Measurements from ENCODE around the gene NAALADL2.
"Not testable (repeated sequence)": the region's sequence is repeated elsewhere in the genome, so short reads cannot be mapped to it uniquely, and the experiment has no call there.

The NAALADL2 gene

GRCh38 chr3:175129571-175129970 is 270.4 kb downstream of the NAALADL2 start:
- DNase-seq (ENCODE audit: low spot score) = no peak

GRCh38 chr3:175131866-175132265 is 272.7 kb downstream of the NAALADL2 start:
- not testable (repeated sequence) for DNase-seq (ENCODE audit: low spot score)

GRCh38 chr3:175132706-175133105 is 273.6 kb downstream of the NAALADL2 start:
- not testable (repeated sequence) for DNase-seq (ENCODE audit: low spot score)

- DNase-seq (ENCODE audit: low spot score) = no peak
Observed at GRCh38 chr3:175144368-175144767, 285.2 kb downstream of the NAALADL2 start.

- no peak for DNase-seq (ENCODE audit: low spot score)
Observed at GRCh38 chr3:175146258-175146657, 287.1 kb downstream of the NAALADL2 start.

GRCh38 chr3:175149675-175150074 is 290.5 kb downstream of the NAALADL2 start:
- DNase-seq (ENCODE audit: low spot score) = no peak

- DNase-seq (ENCODE audit: low spot score) = no peak
Observed at GRCh38 chr3:175150812-175151401, 291.8 kb downstream of the NAALADL2 start.

GRCh38 chr3:175153595-175153994 is 294.5 kb downstream of the NAALADL2 start:
- DNase-seq (ENCODE audit: low spot score) = no peak

GRCh38 chr3:175155172-175155571 is 296.0 kb downstream of the NAALADL2 start:
- no peak for DNase-seq (ENCODE audit: low spot score)

- DNase-seq (ENCODE audit: low spot score) = no peak
Observed at GRCh38 chr3:175159202-175159601, 300.1 kb downstream of the NAALADL2 start.

- DNase-seq (ENCODE audit: low spot score) = no peak
Observed at GRCh38 chr3:175161291-175161690, 302.2 kb downstream of the NAALADL2 start.

GRCh38 chr3:175163686-175164085 is 304.6 kb downstream of the NAALADL2 start:
- DNase-seq (ENCODE audit: low spot score) = no peak

- not testable (repeated sequence) for DNase-seq (ENCODE audit: low spot score)
Observed at GRCh38 chr3:175173117-175173516, 314.0 kb downstream of the NAALADL2 start.

GRCh38 chr3:175176556-175176955 is 317.4 kb downstream of the NAALADL2 start:
- DNase-seq (ENCODE audit: low spot score) = no peak

- DNase-seq (ENCODE audit: low spot score) = no peak
Observed at GRCh38 chr3:175179055-175179454, 319.9 kb downstream of the NAALADL2 start.

GRCh38 chr3:175184392-175184791 is 325.3 kb downstream of the NAALADL2 start:
- DNase-seq (ENCODE audit: low spot score) = no peak

GRCh38 chr3:175185903-175186302 is 326.8 kb downstream of the NAALADL2 start:
- no peak for DNase-seq (ENCODE audit: low spot score)

- DNase-seq (ENCODE audit: low spot score) = no peak
Observed at GRCh38 chr3:175186511-175186910, 327.4 kb downstream of the NAALADL2 start.

- no peak for DNase-seq (ENCODE audit: low spot score)
Observed at GRCh38 chr3:175187586-175187985, 328.5 kb downstream of the NAALADL2 start.

GRCh38 chr3:175192536-175192935 is 333.4 kb downstream of the NAALADL2 start:
- no peak for DNase-seq (ENCODE audit: low spot score)

GRCh38 chr3:175193815-175194518 is 334.8 kb downstream of the NAALADL2 start:
- no peak for DNase-seq (ENCODE audit: low spot score)

- no peak for DNase-seq (ENCODE audit: low spot score)
Observed at GRCh38 chr3:175198991-175199783, 340.1 kb downstream of the NAALADL2 start.

- DNase-seq (ENCODE audit: low spot score) = no peak
Observed at GRCh38 chr3:175199961-175200360, 340.8 kb downstream of the NAALADL2 start.
